K562 (cell line): Measurements from ENCODE around the gene PAFAH2. TPM values are rescaled to one million over a fixed set of nuclear protein-coding genes. Genes with fewer than 3 reads are reported as not detected.

Source experiments
- BRF2 ChIP-seq: IDR thresholded peaks from 3 replicates; pipeline ENCODE4 v1.6.1; 2011; ENCODE audit warnings: borderline replicate concordance, mild to moderate bottlenecking; ENCODE audit not compliant: insufficient read length, insufficient read depth
- CHD1 ChIP-seq: fragments of 200-600 bp; sonication (generic); IDR thresholded peaks from one replicate; pipeline ENCODE4 v1.6.1; 2012; ENCODE audit warnings: mild to moderate bottlenecking, moderate library complexity, low read length, inconsistent platforms
- COPS2 ChIP-seq: fragments of 450-650 bp; conservative IDR thresholded peaks from 2 replicates; pipeline ENCODE4 v1.6.1; 2016; ENCODE audit warnings: mild to moderate bottlenecking, moderate library complexity
- DEAF1 ChIP-seq: fragments of 450-650 bp; formaldehyde crosslinking; IDR thresholded peaks from 2 replicates; pipeline ENCODE4 v1.4.0; 2020; ENCODE audit warnings: mild to moderate bottlenecking, moderate library complexity
- EP400 ChIP-seq: fragments of 450-650 bp; IDR thresholded peaks from 2 replicates; pipeline ENCODE4 v1.6.1; 2017; ENCODE audit warnings: antibody characterized with exemption, mild to moderate bottlenecking, moderate library complexity
- FOXK2 ChIP-seq, 2 experiments: fragments of 450-650 bp; IDR thresholded peaks in 1 of 2; conservative IDR thresholded peaks in 1 of 2; 2 replicates each; pipeline ENCODE4 v1.6.1; 2016; ENCODE audit warnings: low read depth in 2 of 2, mild to moderate bottlenecking in 1 of 2
- HOXB6 ChIP-seq: fragments of 250-450 bp; sonication (Bioruptor Pico); IDR thresholded peaks from 2 replicates; pipeline ENCODE4 v1.5.1; 2022; ENCODE audit warnings: mild to moderate bottlenecking, borderline replicate concordance
- LEF1 ChIP-seq: fragments of 450-650 bp; IDR thresholded peaks from 2 replicates; pipeline ENCODE4 v1.6.1; 2016; ENCODE audit warnings: mild to moderate bottlenecking
- MCM3 ChIP-seq: fragments of 450-650 bp; IDR thresholded peaks from 2 replicates; pipeline ENCODE4 v1.6.1; 2016
- NCOR1 ChIP-seq: fragments of 450-650 bp; IDR thresholded peaks from 2 replicates; pipeline ENCODE4 v1.6.1; 2016; ENCODE audit warnings: mild to moderate bottlenecking, moderate library complexity
- RCOR1 ChIP-seq, 2 experiments: IDR thresholded peaks; 2 replicates each; pipeline ENCODE4 v1.6.1; 2012; ENCODE audit warnings: low read depth in 2 of 2, low read length in 2 of 2, borderline replicate concordance in 1 of 2, improper control_type of control experiment in 1 of 2
- SETDB1 ChIP-seq: IDR thresholded peaks from one replicate; pipeline ENCODE4 v1.6.1; 2012; ENCODE audit warnings: low read length, control low read depth, inconsistent platforms
- SMAD4 ChIP-seq: fragments of 250-450 bp; sonication (Bioruptor Pico); conservative IDR thresholded peaks from 2 replicates; pipeline ENCODE4 v1.8.0; 2021; ENCODE audit warnings: inconsistent platforms, mild to moderate bottlenecking, moderate library complexity
- TEAD4 ChIP-seq, 2 experiments: sonication (generic) in 1 of 2; formaldehyde crosslinking in 1 of 2; IDR thresholded peaks; 2 replicates each; pipeline versions ENCODE4 v1.6.1 to v1.8.0; 2012 to 2022; ENCODE audit warnings: borderline replicate concordance in 1 of 2, inconsistent platforms in 1 of 2, low read length in 1 of 2, mild to moderate bottlenecking in 1 of 2, missing genetic modification reagents in 1 of 2
- ZNF668 ChIP-seq: fragments of 250-450 bp; sonication (Bioruptor Pico); IDR thresholded peaks from 2 replicates; pipeline ENCODE4 v1.8.0; 2022; ENCODE audit warnings: mild to moderate bottlenecking, inconsistent platforms
- polyA plus RNA-seq, 8 experiments: library from polyadenylated mRNA; depleted of rRNA in 4 of 8; stranded (reverse) in 5 of 8; unstranded in 3 of 8; fragments of >200 nt; fragmentation: Nextera tagmentation in 2 of 8; fragmentation: Illumina TruSeq in 1 of 8; extraction: Ambion mirVana in 2 of 8; extraction: Trizol in 1 of 8; gene quantifications; 2 replicates each; pipeline versions ENCODE4 v1.2.1 to v1.2.3, GENCODE V29; 2011 to 2014; ENCODE audit warnings: inconsistent platforms in 1 of 8, missing spikeins in 1 of 8
- total RNA-seq, 7 experiments: library from RNA; depleted of rRNA in 6 of 7; stranded (reverse); fragments of >200 nt in 6 of 7; fragmentation: Illumina TruSeq in 2 of 7; extraction: Trizol in 2 of 7; gene quantifications; 2 replicates each; pipeline versions ENCODE4 v1.2.1 to v1.2.3, GENCODE V29; 2011 to 2021; ENCODE audit warnings: low replicate concordance in 1 of 7
- TF ChIP-seq, protein P1 (sequence below): sonication (generic); formaldehyde crosslinking; IDR thresholded peaks from 2 replicates; pipeline ENCODE4 v1.8.0; 2022; ENCODE audit warnings: mild to moderate bottlenecking, missing genetic modification reagents
- TF ChIP-seq, protein P2 (sequence below): sonication (generic); formaldehyde crosslinking; IDR thresholded peaks from 2 replicates; pipeline ENCODE4 v1.8.0; 2022; ENCODE audit warnings: mild to moderate bottlenecking, missing genetic modification reagents

The PAFAH2 gene
- total and polyA plus RNA-seq, 9 of the 15 experiments (the other 6 are each of a cell fraction or from before 2014, with no cell fraction given), result 4.2 to 10.9 (median 6.8) TPM

DNA sequence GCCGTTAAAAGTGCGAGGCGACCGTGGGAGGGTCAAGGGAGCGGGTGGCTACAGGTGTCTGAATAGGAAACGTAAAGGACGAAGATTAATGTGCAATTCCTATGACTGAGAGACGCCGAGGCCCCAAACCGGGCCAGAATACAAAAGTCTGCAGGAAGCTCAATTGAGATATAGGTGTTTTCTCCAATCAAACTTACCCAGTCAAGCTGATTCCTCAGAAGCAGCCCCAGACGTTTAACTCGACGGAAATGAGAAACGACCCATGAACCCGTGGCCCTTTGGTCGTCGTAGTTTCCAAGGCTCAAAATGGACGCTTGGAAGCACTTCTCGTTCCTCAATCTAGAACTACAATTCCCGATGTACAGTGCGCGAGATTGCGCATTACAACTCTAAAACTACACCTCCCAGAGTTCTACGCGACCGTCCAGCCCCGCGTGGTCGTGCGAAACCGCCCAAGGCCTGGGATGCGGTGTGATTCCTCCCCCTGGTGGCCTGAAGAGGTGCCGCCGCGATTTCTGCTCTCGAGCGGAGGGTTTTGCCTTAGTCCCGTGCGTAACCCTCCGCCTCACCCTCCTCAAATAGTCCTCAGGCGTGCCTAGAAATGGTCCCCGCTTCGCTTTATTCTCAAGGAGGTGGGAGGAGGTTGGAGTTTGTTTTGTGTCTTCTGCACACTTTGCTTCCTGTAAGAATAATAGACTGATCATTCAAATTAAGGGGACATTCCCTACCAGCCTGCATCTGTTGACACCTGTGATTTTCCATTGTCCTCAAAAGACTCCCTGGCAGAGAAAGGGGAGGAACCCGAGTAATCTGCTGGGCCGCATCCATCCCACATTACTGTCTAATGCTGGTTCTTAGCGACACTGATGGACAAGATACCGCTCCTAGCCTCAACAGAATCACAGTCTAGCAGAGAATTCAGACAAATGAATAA is at the start of gene PAFAH2 (continued):
- TF ChIP-seq CHD1, result no peak
- peak; percentile 96 for TF ChIP-seq EP400
- TF ChIP-seq, protein P1, sequence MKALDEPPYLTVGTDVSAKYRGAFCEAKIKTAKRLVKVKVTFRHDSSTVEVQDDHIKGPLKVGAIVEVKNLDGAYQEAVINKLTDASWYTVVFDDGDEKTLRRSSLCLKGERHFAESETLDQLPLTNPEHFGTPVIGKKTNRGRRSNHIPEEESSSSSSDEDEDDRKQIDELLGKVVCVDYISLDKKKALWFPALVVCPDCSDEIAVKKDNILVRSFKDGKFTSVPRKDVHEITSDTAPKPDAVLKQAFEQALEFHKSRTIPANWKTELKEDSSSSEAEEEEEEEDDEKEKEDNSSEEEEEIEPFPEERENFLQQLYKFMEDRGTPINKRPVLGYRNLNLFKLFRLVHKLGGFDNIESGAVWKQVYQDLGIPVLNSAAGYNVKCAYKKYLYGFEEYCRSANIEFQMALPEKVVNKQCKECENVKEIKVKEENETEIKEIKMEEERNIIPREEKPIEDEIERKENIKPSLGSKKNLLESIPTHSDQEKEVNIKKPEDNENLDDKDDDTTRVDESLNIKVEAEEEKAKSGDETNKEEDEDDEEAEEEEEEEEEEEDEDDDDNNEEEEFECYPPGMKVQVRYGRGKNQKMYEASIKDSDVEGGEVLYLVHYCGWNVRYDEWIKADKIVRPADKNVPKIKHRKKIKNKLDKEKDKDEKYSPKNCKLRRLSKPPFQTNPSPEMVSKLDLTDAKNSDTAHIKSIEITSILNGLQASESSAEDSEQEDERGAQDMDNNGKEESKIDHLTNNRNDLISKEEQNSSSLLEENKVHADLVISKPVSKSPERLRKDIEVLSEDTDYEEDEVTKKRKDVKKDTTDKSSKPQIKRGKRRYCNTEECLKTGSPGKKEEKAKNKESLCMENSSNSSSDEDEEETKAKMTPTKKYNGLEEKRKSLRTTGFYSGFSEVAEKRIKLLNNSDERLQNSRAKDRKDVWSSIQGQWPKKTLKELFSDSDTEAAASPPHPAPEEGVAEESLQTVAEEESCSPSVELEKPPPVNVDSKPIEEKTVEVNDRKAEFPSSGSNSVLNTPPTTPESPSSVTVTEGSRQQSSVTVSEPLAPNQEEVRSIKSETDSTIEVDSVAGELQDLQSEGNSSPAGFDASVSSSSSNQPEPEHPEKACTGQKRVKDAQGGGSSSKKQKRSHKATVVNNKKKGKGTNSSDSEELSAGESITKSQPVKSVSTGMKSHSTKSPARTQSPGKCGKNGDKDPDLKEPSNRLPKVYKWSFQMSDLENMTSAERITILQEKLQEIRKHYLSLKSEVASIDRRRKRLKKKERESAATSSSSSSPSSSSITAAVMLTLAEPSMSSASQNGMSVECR (CRISPR knock-in tag), result peak; percentile 97
- TF ChIP-seq NCOR1, result no peak; the same call in 1 of the 2 replicates
- TF ChIP-seq, protein P2, sequence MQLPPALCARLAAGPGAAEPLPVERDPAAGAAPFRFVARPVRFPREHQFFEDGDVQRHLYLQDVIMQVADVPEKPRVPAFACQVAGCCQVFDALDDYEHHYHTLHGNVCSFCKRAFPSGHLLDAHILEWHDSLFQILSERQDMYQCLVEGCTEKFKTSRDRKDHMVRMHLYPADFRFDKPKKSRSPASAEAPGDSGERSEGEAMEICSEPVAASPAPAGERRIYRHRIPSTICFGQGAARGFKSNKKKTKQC (CRISPR knock-in tag), result peak; percentile 91; the same call in 1 of the 2 replicates
- peak in 1 of 2 experiments; percentile 74 for TF ChIP-seq FOXK2 (conservative IDR thresholded peaks at IDR 0.05 in 1 of 2, IDR thresholded peaks at IDR 0.05 in 1 of 2; ENCODE audit: low read depth in 2 of 2)
- no peak for TF ChIP-seq HOXB6 (CRISPR knock-in tag)
- TF ChIP-seq DEAF1 (CRISPR knock-in tag), result peak; percentile 100
- peak; percentile 82 to 90 for TF ChIP-seq RCOR1 (IDR thresholded peaks at IDR 0.05; ENCODE audit: borderline replicate concordance in 1 of 2, low read depth in 2 of 2, low read length in 2 of 2)
- no peak for TF ChIP-seq COPS2
- TF ChIP-seq TEAD4 (IDR thresholded peaks at IDR 0.05; ENCODE audit: low read length), result peak; percentile 68
- no peak for TF ChIP-seq TEAD4 (CRISPR knock-in tag; IDR thresholded peaks at IDR 0.05; ENCODE audit: borderline replicate concordance)
- no peak for TF ChIP-seq MCM3
- 0 out of 2 replicates have a peak, but pooled peaks have one; percentile 39 for TF ChIP-seq ZNF668 (CRISPR knock-in tag)
- TF ChIP-seq SETDB1, result peak; percentile 77
- TF ChIP-seq LEF1, result peak; percentile 85
- no peak for TF ChIP-seq BRF2
- TF ChIP-seq SMAD4 (CRISPR knock-in tag), result peak; percentile 89
